IPS-15b (cell line): ENCODE results near the gene SEPTIN2.

Source experiments
- H3K27me3 ChIP-seq: one replicate; pipeline ENCODE4 v1.6.1; 2013; ENCODE audit warnings: low read length; ENCODE audit not compliant: control insufficient read depth, insufficient read depth
- H3K36me3 ChIP-seq: one replicate; pipeline ENCODE4 v1.6.1; 2013; ENCODE audit warnings: low read length; ENCODE audit not compliant: control insufficient read depth, insufficient read depth
- H3K4me1 ChIP-seq: one replicate; pipeline ENCODE4 v1.6.1; 2013; ENCODE audit warnings: mild to moderate bottlenecking, low read length; ENCODE audit not compliant: control insufficient read depth, insufficient read depth
- H3K4me3 ChIP-seq: one replicate; pipeline ENCODE4 v1.5.1; 2013; ENCODE audit warnings: low read depth, low read length
- H3K9ac ChIP-seq: one replicate; pipeline ENCODE4 v1.6.1; 2013; ENCODE audit warnings: low read depth, mild to moderate bottlenecking, low read length
- H3K9me3 ChIP-seq: one replicate; pipeline ENCODE4 v1.6.1; 2013; ENCODE audit warnings: mild to moderate bottlenecking, low read length; ENCODE audit not compliant: control insufficient read depth, insufficient read depth

Gene SEPTIN2

DNA sequence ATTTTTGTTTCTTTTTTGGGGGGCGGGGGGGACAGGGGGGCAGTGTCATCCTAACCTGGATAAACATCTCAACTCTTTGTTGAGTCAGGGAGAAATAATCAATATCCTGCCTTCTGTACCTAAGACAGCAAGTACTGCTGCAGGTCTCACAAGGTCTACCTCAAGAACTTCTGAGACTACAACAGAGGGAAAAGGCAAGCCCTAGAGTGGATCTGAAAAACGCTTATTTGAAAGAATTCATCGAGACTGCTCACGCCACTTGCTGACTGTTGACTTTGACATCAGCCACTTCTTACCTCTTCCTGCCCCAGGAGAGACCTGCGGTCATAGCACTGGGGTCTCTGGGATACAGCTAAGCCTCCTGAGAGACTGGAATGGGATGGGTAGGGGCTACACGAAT lies 8.7 kb upstream of the SEPTIN2 start:
- Histone ChIP-seq H3K27me3 (no peaks in the 10 kb centered on the region), H3K36me3 (no peaks in the 10 kb centered on the region), H3K4me1 (peaks cover 11% of the 10 kb centered on the region), H3K9ac (no peak overlapping the region), H3K9me3 (no peaks in the 10 kb centered on the region), H3K4me3 (no peak overlapping the region)

DNA sequence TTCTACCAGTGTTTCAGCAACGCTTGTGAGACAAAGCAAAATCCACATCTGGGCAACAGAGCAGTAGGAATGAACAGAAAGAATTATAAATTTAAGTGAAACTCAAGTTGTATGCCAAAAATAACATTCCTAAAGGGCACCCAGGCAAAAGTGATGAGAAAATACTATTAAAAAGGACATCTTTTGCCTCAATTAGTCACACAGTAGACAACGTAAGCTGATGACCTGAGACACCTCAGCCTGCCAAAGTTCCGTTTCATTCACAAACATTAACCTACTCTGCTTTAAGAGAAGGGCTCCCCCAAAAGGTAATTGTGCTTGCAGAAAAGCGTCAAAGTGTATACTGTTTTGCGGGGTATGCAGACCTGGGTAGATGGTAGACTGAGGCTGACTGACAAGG lies 7.5 kb upstream of the SEPTIN2 start:
- Histone ChIP-seq H3K9ac (no peak overlapping the region), H3K36me3 (no peaks in the 10 kb centered on the region), H3K9me3 (no peaks in the 10 kb centered on the region), H3K4me1 (peaks cover 19% of the 10 kb centered on the region), H3K4me3 (no peak overlapping the region), H3K27me3 (no peaks in the 10 kb centered on the region)

DNA sequence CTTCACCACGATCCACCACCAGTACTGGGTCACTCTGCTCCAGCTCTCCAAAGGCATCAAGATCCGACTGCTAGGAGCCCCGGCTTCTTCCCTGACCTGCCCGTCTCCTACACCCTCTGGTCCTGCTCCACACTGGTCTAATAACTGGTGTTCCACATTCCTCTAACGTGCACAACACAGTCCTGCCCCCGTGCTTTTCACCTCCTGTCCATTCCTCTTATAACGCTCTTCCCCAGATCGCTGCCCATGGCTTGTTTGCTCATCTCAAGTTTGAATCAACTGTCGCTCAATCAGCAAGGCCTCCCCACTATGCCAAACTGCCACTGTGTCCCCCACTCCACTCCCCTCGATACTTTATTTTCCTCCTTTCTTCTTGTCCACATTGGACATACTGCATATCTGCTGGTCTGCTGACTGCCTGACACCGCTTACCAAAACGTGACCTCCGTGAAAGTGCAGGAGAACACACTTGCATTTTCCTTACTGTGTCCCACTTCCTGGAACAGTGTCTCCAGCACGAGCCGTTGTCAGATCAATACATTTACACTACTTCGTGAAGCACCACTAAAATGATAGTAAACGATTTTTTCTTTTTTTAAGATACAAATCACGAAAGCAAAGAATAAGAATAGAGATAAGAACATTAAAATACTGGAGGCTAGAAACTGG lies 6.8 kb upstream of the SEPTIN2 start:
- Histone ChIP-seq H3K9me3 (no peaks in the 10 kb centered on the region), H3K4me1 (peaks cover 23% of the 10 kb centered on the region), H3K27me3 (no peaks in the 10 kb centered on the region), H3K9ac (no peak overlapping the region), H3K36me3 (no peaks in the 10 kb centered on the region), H3K4me3 (no peak overlapping the region)

DNA sequence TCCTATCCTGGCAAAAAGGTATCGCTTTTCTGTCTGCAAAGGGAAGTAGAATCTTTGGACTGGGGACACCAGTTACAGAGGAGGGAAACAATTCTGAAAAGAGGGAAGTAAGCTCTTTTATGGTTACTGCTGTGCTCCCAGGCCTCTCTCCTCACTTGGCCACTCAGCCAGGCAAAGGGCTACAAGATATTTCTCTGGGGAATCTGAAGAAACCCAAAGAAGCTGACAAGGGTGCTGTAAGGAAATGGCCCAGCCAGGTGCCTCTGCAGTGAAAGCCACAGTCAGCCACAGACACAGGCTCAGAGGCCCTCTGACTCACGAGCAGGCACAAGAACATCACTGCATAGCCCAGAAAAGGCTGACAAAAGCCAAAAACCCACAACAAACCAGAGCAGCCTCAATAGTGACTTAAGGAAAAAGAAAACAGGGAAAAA lies 6.0 kb upstream of the SEPTIN2 start:
- H3K4me3 ChIP-seq = no peak overlapping the region
- H3K9ac ChIP-seq = no peak overlapping the region
- no peaks in the 10 kb centered on the region for H3K27me3 ChIP-seq
- H3K9me3 ChIP-seq = no peaks in the 10 kb centered on the region
- H3K4me1 ChIP-seq = peaks cover 23% of the 10 kb centered on the region
- no peaks in the 10 kb centered on the region for H3K36me3 ChIP-seq

DNA sequence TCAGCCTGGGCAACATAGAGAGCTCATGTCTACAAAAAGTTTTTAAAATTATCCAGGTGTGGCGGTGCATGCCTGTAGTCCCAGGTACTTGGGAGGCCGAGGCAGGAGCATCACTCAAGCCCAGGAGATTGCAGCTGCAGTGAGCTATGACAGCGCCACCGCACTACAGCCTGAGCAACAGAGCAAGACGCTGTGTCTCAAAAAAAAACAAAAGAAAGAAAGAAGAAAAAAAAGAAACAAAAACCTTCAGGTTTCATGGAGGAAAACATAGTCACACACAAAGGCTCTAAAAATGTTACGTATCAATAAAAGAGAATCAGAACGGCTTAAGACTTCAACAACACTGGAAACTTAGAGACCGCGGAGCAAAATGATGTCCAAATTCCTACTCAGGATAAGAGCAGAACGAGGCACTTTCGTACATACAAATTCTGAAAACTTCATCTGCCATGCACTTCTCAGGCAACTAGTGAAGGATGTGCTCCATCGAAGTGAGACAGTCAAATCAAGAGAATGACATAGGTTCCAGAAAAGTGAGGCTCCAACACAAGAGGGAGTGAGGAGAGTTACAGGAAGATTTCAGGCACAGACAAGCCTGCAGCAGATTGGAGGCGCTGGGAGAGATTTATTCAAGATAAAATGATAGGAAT lies 4.7 kb upstream of the SEPTIN2 start:
- peaks cover 23% of the 10 kb centered on the region for H3K4me1 ChIP-seq
- H3K4me3 ChIP-seq = no peak overlapping the region
- H3K9me3 ChIP-seq = no peaks in the 10 kb centered on the region

DNA sequence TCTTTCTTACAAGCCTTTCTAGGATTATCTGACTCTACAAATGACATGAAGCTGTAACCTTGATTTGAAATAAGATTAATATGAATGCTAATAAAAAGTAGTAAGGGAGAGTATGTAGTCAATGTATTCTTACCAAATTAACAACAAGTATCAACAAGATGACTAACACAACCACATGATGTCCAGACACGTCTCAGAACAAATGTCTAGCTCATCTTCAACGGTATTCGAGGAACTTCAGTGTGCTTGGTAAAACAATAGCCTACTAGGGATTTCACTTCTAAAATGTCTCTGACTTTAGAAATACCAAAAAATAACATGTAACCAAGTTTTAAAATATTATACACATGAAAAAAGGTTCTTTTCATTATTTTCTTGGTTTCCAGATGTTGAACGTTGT lies 3.6 kb upstream of the SEPTIN2 start:
- Histone ChIP-seq H3K4me3 (no peak overlapping the region), H3K9ac (no peak overlapping the region), H3K27me3 (no peaks in the 10 kb centered on the region), H3K36me3 (peaks cover 2% of the 10 kb centered on the region), H3K4me1 (peaks cover 23% of the 10 kb centered on the region), H3K9me3 (no peaks in the 10 kb centered on the region)

More for the DNA sequence above, 4.7 kb upstream of the SEPTIN2 start:
- peaks cover under 1% of the 10 kb centered on the region for H3K36me3 ChIP-seq
- no peaks in the 10 kb centered on the region for H3K27me3 ChIP-seq
- H3K9ac ChIP-seq = no peak overlapping the region

DNA sequence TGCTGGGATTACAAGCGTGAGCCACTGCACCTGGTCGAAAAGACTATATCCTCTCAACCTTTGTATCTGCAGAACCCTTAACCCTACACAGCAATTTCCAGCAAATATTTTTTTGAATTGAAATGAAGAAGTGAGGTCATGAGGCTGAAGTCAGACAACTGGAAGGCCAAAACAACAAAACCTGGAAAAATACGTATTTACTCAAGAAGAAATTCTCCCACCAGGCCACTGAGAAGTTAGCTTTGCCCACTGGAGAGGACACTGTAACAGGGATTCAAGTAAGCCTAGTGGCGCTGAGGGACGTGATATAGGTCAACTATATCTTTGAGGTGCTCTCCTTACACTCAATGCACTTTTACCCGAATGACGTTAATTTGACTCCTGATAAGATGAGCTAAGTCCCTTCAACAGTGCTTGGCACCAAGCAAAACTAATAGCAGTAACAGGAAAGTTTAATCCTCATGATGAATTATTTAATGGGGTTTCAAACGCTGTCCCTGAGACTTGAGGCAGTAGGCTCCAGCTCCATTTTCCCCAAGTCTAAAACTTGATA lies 2.1 kb upstream of the SEPTIN2 start:
- H3K36me3 ChIP-seq = peaks cover 2% of the 10 kb centered on the region
- H3K27me3 ChIP-seq = no peaks in the 10 kb centered on the region
- H3K4me1 ChIP-seq = peaks cover 27% of the 10 kb centered on the region

DNA sequence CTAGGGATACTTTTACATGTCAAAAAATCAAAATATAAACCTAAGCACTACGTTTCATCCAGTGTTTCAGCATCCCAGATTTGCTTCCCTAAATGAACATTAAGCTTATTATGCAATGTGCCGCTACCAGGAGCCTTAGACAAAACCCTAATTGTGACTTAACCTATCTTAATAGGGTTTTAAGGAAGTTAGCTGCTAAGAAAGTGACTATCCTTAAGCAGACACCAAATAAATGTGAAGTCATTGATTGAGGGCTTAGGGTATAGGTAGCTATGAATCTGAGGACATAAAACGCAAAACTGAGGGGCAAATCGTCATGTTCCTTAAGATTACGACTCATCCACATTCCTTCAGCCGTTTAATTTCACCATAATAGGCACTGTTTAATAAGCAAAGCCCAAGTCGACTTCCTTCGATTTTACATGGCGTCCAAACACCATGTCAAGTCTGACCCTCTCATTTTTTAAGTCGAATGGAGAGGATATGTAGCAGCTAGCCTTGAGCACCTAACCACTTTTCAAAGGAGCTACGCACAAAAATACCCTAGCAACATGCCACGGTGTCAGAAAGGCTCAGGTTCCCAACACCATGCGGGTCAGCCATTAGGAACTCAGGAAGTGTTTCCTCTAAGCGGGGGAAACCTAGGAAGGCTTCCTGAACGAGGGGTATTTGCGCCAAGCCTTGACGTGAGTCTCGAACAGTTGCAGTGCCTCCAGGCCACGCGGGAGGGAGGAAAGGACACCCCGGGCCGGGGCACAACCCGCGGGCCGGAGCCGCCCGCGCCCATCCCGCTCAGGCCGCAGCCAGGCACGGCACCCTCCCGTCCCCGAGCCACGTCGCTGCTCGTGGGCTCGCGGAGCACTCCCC lies 1.3 kb upstream of the SEPTIN2 start:
- H3K4me1 ChIP-seq = peaks cover 25% of the 10 kb centered on the region
- H3K9me3 ChIP-seq = no peaks in the 10 kb centered on the region
- peaks cover 2% of the 10 kb centered on the region for H3K36me3 ChIP-seq
- no peaks in the 10 kb centered on the region for H3K27me3 ChIP-seq
- H3K4me3 ChIP-seq = peak overlapping the region; percentile 98
- peak overlapping the region; percentile 100 for H3K9ac ChIP-seq

More for the DNA sequence above, 2.1 kb upstream of the SEPTIN2 start:
- Histone ChIP-seq H3K9ac (peak overlapping the region; percentile 100), H3K9me3 (no peaks in the 10 kb centered on the region), H3K4me3 (peak overlapping the region; percentile 98)

DNA sequence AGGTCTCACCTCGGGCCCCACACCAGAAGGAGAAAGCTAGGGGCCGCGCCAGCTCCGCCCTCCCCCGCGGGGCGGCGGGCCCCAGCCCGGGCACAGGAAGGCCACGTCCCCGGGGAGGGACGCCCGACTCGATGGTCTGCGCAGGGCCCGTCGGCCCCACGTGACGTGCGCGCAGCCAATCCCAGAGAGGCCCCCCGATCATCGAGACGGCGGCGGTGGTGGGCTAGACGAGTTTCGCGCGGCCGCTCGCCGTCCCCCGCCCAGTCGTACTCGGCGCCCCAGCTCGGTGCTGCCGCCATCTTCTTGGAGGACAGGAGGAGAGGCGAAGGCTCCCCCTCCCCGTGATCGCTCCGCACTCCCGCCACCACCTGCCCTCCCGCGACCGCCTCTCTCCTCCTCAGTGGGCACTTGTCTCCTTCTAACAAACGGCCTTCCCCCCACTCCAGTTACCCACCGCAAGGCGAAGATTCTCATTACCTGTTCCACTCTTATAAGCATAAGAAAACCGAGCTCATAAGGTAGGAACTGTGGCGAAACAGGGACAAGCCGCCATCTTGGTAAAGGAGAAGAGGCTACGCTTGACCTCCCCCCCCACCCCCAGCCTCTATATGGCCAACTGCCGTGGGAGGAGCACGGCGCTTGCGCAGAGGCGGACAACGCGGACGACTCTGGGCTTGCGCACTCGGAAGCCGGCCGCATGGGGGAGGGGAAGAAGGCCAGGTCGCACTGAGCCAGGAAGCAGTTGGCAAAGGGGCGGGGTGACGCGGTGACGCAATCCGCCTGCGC lies 439 bp upstream of the SEPTIN2 start, which contains the start of gene HDLBP:
Gene HDLBP (minus strand): TSS at position 580 of the 786 bp plus-strand sequence. CDS start 48,803 bp downstream, outside the sequence.
- peaks cover 30% of the 10 kb centered on the region for H3K4me1 ChIP-seq
- H3K27me3 ChIP-seq = no peaks in the 10 kb centered on the region
- H3K36me3 ChIP-seq = peaks cover 2% of the 10 kb centered on the region
- peak within 1 kb of the TSS; percentile 98 for H3K4me3 ChIP-seq
- no peaks in the 10 kb centered on the region for H3K9me3 ChIP-seq
- H3K9ac ChIP-seq = peak within 1 kb of the TSS; percentile 100

DNA sequence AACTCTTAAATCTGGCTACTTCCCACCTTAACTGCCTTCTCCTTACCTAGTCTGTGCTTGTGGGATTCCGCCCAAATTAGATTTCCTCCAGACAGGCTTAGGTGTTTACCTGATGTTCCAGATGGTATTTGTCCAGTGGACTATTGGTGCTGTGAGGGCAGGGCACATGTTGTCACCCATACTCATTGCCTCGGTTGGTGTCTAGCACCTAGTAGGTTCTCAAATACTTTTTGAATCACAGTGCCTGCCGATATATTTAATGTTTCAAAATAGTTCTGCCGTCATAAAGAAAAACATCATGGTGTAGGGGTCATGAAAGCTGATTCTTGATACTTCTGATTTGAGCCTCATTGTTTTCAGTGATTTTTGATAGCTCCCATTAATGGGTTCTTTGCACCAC lies 1.1 kb downstream of the SEPTIN2 start:
- Histone ChIP-seq H3K4me1 (peaks cover 37% of the 10 kb centered on the region), H3K9ac (peak overlapping the region; percentile 94), H3K4me3 (peak overlapping the region; percentile 98), H3K27me3 (no peaks in the 10 kb centered on the region), H3K36me3 (peaks cover 2% of the 10 kb centered on the region), H3K9me3 (no peaks in the 10 kb centered on the region)

DNA sequence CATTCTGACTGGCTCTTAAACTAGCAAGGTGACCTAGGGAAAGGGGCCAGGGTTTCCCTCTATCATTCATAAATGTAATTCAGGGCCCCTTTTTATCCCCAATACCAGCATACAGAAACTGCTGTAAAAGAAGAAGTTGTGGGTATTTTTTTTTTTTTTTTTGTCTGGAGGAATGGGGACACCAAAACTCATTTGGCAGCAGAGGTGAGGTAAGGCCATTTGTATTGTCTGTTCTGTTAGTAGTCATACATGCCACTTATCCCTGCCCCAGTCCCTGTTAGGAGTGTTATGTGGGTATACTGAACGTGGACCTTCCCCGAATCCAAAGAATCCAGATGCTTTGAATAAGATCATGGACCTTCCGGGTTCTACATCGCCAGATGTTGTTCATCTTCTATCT lies 1.7 kb downstream of the SEPTIN2 start:
- peak overlapping the region; percentile 94 for H3K9ac ChIP-seq
- H3K9me3 ChIP-seq = no peaks in the 10 kb centered on the region
- H3K4me1 ChIP-seq = peaks cover 37% of the 10 kb centered on the region
- peaks cover 2% of the 10 kb centered on the region for H3K36me3 ChIP-seq
- no peaks in the 10 kb centered on the region for H3K27me3 ChIP-seq
- H3K4me3 ChIP-seq = peak overlapping the region; percentile 98
